ENCODE data around the gene TREX2.
A peak's percentile ranks its signal among the peaks of the same experiment; 100 is the strongest.

Gene TREX2

GRCh38 chrX:153426204-153426603 is 19.7 kb downstream of the TREX2 start:
- no peak for TF ChIP-seq CTCF (conservative IDR thresholded peaks at IDR 0.05; ENCODE audit: low read length)
- no peak overlapping the region for H3K4me3 ChIP-seq (ENCODE audit: low read length)
- DNase-seq (ENCODE audit: low read depth) = no peak

- TF ChIP-seq CTCF (conservative IDR thresholded peaks at IDR 0.05; ENCODE audit: low read length) = no peak
- DNase-seq (ENCODE audit: low read depth) = peak; percentile 12
- H3K4me3 ChIP-seq (ENCODE audit: low read length) = no peak overlapping the region
These were observed 22.2 kb downstream of the TREX2 start for GRCh38 chrX:153423652-153424051.

GRCh38 chrX:153421856-153422255 is 24.0 kb downstream of the TREX2 start:
- TF ChIP-seq CTCF (conservative IDR thresholded peaks at IDR 0.05; ENCODE audit: low read length) = no peak
- H3K4me3 ChIP-seq (ENCODE audit: low read length) = no peak overlapping the region
- no peak for DNase-seq (ENCODE audit: low read depth)

GRCh38 chrX:153420851-153421599 is 24.8 kb downstream of the TREX2 start:
- TF ChIP-seq CTCF (conservative IDR thresholded peaks at IDR 0.05; ENCODE audit: low read length) = no peak
- DNase-seq (ENCODE audit: low read depth) = no peak
- no peak overlapping the region for H3K4me3 ChIP-seq (ENCODE audit: low read length)

GRCh38 chrX:153417637-153418036 is 28.2 kb downstream of the TREX2 start:
- H3K4me3 ChIP-seq (ENCODE audit: low read length) = no peak overlapping the region
- DNase-seq (ENCODE audit: low read depth) = no peak
- TF ChIP-seq CTCF (conservative IDR thresholded peaks at IDR 0.05; ENCODE audit: low read length) = no peak

- no peak for TF ChIP-seq CTCF (conservative IDR thresholded peaks at IDR 0.05; ENCODE audit: low read length)
- peak; percentile 1 for DNase-seq (ENCODE audit: low read depth)
These were observed 28.9 kb downstream of the TREX2 start for GRCh38 chrX:153416781-153417450.

More at GRCh38 chrX:153416781-153417450, 28.9 kb downstream of the TREX2 start:
- H3K4me3 ChIP-seq (ENCODE audit: low read length) = no peak overlapping the region
